ENCODE results near the gene WNT9B.

GRCh38 chr17:46929413-46929812 lies 78.0 kb downstream of the WNT9B start:
- TF ChIP-seq CTCF (conservative IDR thresholded peaks at IDR 0.05; ENCODE audit: low read depth, low read length) (no peak), EZH2 (IDR thresholded peaks at IDR 0.05; ENCODE audit: low read length, unreplicated experiment) (no peak)
